ENCODE results near the gene LAMC1. TPM values are rescaled to one million over a fixed set of nuclear protein-coding genes. Genes with fewer than 3 reads are reported as not detected.

The LAMC1 gene
- polyA plus RNA-seq (2011; rRNA removed) (349 and 360 TPM in 2 replicates), polyA minus RNA-seq (2011; rRNA and poly(A)+ RNA removed) (307 and 333 TPM in 2 replicates)

GRCh38 chr1:183023146-183023600, at the start of gene LAMC1:
Gene LAMC1, plus strand, starts transcription at chr1:183023420. Its CDS starts 297 bp downstream, at chr1:183023717.
- POLR2A ChIA-PET: no interaction called here
- DNase-seq (ENCODE audit: low read depth): no peak
- Histone ChIP-seq H3K27me3 (ENCODE audit: control insufficient read depth, insufficient read depth, low read length) (no peaks in the 10 kb centered on the region), H3K4me3 (ENCODE audit: low read depth, low read length) (peak within 1 kb of the TSS; percentile 84), H3K36me3 (ENCODE audit: control insufficient read depth, insufficient read depth, low read length) (no peaks in the 10 kb centered on the region; the same call in 1 of the 2 replicates)
- TF ChIP-seq CTCF (IDR thresholded peaks at IDR 0.05; ENCODE audit: insufficient read depth, low read depth, low read length): no peak
- CTCF ChIA-PET: no interaction called here

GRCh38 chr1:182974506-182975191, 48.6 kb upstream of the LAMC1 start:
- Histone ChIP-seq H3K4me3 (ENCODE audit: low read depth, low read length) (no peak overlapping the region), H3K27me3 (ENCODE audit: control insufficient read depth, insufficient read depth, low read length) (no peaks in the 10 kb centered on the region), H3K36me3 (ENCODE audit: control insufficient read depth, insufficient read depth, low read length) (no peaks in the 10 kb centered on the region)
- ChIA-PET POLR2A (no interaction called here), CTCF (interaction anchor here (0.6 to 1.5 kb wide), 5 partner anchors 12 to 343 kb away, joined by 3 to 6 read pairs (median 4); no protein-coding TSS in a partner anchor)
- no peak for DNase-seq (ENCODE audit: low read depth)
- no peak for TF ChIP-seq CTCF (IDR thresholded peaks at IDR 0.05; ENCODE audit: insufficient read depth, low read depth, low read length)

GRCh38 chr1:182977480-182977879, 45.7 kb upstream of the LAMC1 start:
- TF ChIP-seq CTCF (IDR thresholded peaks at IDR 0.05; ENCODE audit: insufficient read depth, low read depth, low read length): no peak
- Histone ChIP-seq H3K4me3 (ENCODE audit: low read depth, low read length) (no peak overlapping the region), H3K36me3 (ENCODE audit: control insufficient read depth, insufficient read depth, low read length) (no peaks in the 10 kb centered on the region), H3K27me3 (ENCODE audit: control insufficient read depth, insufficient read depth, low read length) (no peaks in the 10 kb centered on the region)
- POLR2A ChIA-PET: no interaction called here
- CTCF ChIA-PET: interaction anchor here (1.0 kb wide), 1 partner anchor 15 kb away, joined by 3 read pairs; no protein-coding TSS in a partner anchor
- DNase-seq (ENCODE audit: low read depth): no peak

- CTCF ChIA-PET: interaction anchor here (1.0 kb wide), 1 partner anchor 16 kb away, joined by 3 read pairs; no protein-coding TSS in a partner anchor
- TF ChIP-seq CTCF (IDR thresholded peaks at IDR 0.05; ENCODE audit: insufficient read depth, low read depth, low read length): no peak
- H3K36me3 ChIP-seq (ENCODE audit: control insufficient read depth, insufficient read depth, low read length): no peaks in the 10 kb centered on the region
- POLR2A ChIA-PET: interaction anchor here (0.6 kb wide), 1 partner anchor 16 kb away, joined by 7 read pairs; no protein-coding TSS in a partner anchor
- H3K4me3 ChIP-seq (ENCODE audit: low read depth, low read length): no peak overlapping the region
- H3K27me3 ChIP-seq (ENCODE audit: control insufficient read depth, insufficient read depth, low read length): no peaks in the 10 kb centered on the region
- DNase-seq (ENCODE audit: low read depth): no peak
Observed at GRCh38 chr1:182978151-182978853, 44.9 kb upstream of the LAMC1 start.

- no peak for TF ChIP-seq CTCF (IDR thresholded peaks at IDR 0.05; ENCODE audit: insufficient read depth, low read depth, low read length)
- DNase-seq (ENCODE audit: low read depth): no peak
- Histone ChIP-seq H3K36me3 (ENCODE audit: control insufficient read depth, insufficient read depth, low read length) (no peaks in the 10 kb centered on the region), H3K4me3 (ENCODE audit: low read depth, low read length) (no peak overlapping the region), H3K27me3 (ENCODE audit: control insufficient read depth, insufficient read depth, low read length) (no peaks in the 10 kb centered on the region)
- POLR2A ChIA-PET: no interaction called here
- CTCF ChIA-PET: no interaction called here
Observed at GRCh38 chr1:182984138-182984537, 39.1 kb upstream of the LAMC1 start.

Data from BJ (cell line).